A549 (cell line): ENCODE data around the gene TIMMDC1.

Source experiments
- EHF ChIP-seq: fragments of 250-450 bp; sonication (Bioruptor Pico); IDR thresholded peaks from 2 replicates; pipeline ENCODE4 v1.5.0; 2020; ENCODE audit warnings: mild to moderate bottlenecking
- POLR2A ChIP-seq: IDR thresholded peaks from 2 replicates; pipeline ENCODE4 v1.6.1; 2012; ENCODE audit warnings: mild to moderate bottlenecking, low read length
- POLR2AphosphoS2 ChIP-seq: conservative IDR thresholded peaks from 2 replicates; pipeline ENCODE4 v1.6.1; 2012; ENCODE audit warnings: low read length, improper control_type of control experiment, inconsistent platforms
- TF ChIP-seq, protein P1 (sequence below): fragments of >200 bp; sonication (Bioruptor Twin); formaldehyde crosslinking; IDR thresholded peaks from 3 replicates; pipeline ENCODE4 v1.5.1; 2016

DNA sequence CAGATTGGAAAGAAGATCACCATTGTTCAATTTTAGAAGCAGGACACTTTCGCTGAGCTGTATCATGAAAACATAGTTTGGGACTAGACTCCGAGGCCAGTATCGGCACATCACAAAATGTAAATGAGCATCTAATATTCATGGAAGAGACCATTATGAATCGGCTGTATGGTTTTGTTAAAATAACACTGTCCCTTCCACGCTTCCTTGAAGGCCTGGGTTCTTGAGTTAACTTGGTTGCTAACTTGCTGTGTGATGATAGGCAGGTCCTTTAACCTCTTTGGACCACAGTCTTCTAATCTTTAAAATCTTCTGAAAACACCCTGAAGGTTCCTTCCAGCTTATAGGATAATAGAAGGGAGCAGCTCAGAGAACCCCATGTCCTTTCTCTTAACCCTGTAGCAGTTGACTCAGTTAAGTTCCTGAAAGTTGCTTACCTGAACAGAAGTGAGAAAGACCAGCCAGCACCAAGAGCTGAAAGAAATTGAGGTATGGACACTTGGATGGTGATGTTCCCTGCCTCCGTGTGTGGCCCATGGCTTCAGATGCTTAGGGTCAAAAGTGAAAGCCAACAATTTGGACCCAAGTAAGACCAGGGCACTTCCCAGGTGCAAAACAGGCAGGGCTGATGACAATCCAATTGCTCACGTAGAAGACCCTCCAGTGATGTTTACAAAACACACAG, 59.0 kb downstream of the TIMMDC1 start:
- no peak for TF ChIP-seq POLR2AphosphoS2
- TF ChIP-seq POLR2A, result no peak
- TF ChIP-seq, protein P1, sequence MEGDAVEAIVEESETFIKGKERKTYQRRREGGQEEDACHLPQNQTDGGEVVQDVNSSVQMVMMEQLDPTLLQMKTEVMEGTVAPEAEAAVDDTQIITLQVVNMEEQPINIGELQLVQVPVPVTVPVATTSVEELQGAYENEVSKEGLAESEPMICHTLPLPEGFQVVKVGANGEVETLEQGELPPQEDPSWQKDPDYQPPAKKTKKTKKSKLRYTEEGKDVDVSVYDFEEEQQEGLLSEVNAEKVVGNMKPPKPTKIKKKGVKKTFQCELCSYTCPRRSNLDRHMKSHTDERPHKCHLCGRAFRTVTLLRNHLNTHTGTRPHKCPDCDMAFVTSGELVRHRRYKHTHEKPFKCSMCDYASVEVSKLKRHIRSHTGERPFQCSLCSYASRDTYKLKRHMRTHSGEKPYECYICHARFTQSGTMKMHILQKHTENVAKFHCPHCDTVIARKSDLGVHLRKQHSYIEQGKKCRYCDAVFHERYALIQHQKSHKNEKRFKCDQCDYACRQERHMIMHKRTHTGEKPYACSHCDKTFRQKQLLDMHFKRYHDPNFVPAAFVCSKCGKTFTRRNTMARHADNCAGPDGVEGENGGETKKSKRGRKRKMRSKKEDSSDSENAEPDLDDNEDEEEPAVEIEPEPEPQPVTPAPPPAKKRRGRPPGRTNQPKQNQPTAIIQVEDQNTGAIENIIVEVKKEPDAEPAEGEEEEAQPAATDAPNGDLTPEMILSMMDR, result no peak
- no peak for TF ChIP-seq EHF (CRISPR knock-in tag)
